ENCODE results near the gene NT5C.

The NT5C gene

DNA sequence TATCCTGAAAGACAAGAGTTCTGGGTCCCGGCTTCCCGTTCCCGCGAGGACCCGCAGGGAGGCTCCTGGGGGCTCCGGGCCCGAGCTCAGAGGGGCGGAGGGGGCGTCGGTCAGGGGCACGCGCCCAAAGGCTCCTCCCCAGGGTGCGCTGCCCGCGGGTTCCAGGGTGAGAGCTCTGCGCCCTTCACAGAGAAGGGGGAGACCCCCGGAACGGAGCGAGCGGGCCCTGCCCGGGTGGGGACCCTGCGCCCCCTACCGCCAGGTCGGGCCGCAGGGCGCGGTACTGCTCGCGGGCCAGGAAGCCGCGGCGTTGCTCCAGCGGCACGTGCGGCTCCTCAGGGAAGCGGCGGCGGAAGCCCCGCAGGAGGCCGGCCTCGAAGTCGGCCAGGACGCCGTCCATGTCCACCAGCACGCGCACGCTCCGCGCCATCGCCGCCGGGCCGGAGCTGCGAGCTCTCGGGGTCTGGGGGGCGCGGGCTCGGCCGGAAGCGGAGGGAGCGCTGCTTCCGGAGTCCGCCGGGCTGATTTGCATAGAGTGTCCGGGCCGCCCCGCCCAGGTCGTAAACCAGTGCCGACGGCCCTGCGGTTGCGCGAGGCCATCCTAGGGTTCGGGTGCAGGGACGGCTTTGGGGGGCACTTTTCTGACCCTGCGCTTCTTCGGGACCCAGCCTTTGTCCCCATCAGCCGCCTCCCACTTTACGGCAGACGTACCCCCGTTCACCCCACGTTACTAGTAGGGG lies at the start of gene NT5C:
TSS of gene NT5C (minus strand) at position 465 of the 740 bp plus-strand sequence. CDS start at position 430, 35 bp downstream.
- TF ChIP-seq, protein P1, sequence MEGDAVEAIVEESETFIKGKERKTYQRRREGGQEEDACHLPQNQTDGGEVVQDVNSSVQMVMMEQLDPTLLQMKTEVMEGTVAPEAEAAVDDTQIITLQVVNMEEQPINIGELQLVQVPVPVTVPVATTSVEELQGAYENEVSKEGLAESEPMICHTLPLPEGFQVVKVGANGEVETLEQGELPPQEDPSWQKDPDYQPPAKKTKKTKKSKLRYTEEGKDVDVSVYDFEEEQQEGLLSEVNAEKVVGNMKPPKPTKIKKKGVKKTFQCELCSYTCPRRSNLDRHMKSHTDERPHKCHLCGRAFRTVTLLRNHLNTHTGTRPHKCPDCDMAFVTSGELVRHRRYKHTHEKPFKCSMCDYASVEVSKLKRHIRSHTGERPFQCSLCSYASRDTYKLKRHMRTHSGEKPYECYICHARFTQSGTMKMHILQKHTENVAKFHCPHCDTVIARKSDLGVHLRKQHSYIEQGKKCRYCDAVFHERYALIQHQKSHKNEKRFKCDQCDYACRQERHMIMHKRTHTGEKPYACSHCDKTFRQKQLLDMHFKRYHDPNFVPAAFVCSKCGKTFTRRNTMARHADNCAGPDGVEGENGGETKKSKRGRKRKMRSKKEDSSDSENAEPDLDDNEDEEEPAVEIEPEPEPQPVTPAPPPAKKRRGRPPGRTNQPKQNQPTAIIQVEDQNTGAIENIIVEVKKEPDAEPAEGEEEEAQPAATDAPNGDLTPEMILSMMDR (IDR thresholded peaks at IDR 0.05; ENCODE audit: low read length), result peak; percentile 61
- no peak for TF ChIP-seq EZH2 (optimal IDR thresholded peaks at IDR 0.05; ENCODE audit: low read depth, low read length)
- H3K4me1 ChIP-seq (ENCODE audit: low read length), result no peaks in the 10 kb centered on the region
- no peaks in the 10 kb centered on the region for H3K27me3 ChIP-seq (replicated peaks; ENCODE audit: insufficient read depth, low read length)
- peaks cover 6% of the 10 kb centered on the region; the same call in 1 of the 2 replicates for H3F3A ChIP-seq (ENCODE audit: insufficient read depth, low read length)
- peak within 1 kb of the TSS; percentile 86 for H2AFZ ChIP-seq (ENCODE audit: low read length)
- peak within 1 kb of the TSS; percentile 85 for H3K4me3 ChIP-seq (ENCODE audit: low read length)
- no peaks in the 10 kb centered on the region for H3K9me2 ChIP-seq (replicated peaks; ENCODE audit: insufficient read depth, low read length)
- peak within 1 kb of the TSS; percentile 65 for H3K9ac ChIP-seq (ENCODE audit: low read length)
- no peaks in the 10 kb centered on the region for H3K36me3 ChIP-seq (replicated peaks; ENCODE audit: insufficient read depth, low read length)
- peak within 1 kb of the TSS; percentile 90 for H3K4me2 ChIP-seq (ENCODE audit: low read depth, low read length)
- H3K27ac ChIP-seq (ENCODE audit: low read length), result peak within 1 kb of the TSS; percentile 11; the same call in 1 of the 2 replicates
- peaks cover 6% of the 10 kb centered on the region; the same call in 1 of the 2 replicates for H3K79me2 ChIP-seq (ENCODE audit: low read length)
- H3K9me3 ChIP-seq (replicated peaks; ENCODE audit: insufficient read depth, low read length), result no peaks in the 10 kb centered on the region
- no peaks in the 10 kb centered on the region for H4K20me1 ChIP-seq (ENCODE audit: insufficient read depth, low read length)
- DNase-seq, result peak; percentile 85

DNA sequence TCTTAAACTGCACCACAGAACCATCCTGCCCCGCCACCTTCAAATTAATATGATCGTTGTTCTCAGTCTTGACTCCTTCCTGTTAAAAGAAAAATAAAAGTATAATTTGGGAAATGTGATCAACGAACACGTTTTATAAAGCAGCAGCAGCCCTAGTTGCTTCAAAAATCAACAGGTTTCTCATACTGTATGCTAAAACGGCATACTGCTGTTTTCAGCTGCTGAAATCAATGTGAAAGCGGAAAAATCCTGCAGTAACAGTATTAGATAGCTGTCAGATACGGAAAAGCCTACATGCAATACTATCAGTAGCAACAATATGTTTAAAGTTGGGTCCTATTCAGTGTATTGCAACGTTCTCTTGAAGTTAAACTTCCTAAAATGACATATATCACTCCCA lies 49.6 kb upstream of the NT5C start:
- Histone ChIP-seq H3K9me2 (replicated peaks; ENCODE audit: insufficient read depth, low read length) (no peaks in the 10 kb centered on the region), H3K27ac (ENCODE audit: low read length) (no peak overlapping the region; the same call in 1 of the 2 replicates), H3K9me3 (replicated peaks; ENCODE audit: insufficient read depth, low read length) (no peaks in the 10 kb centered on the region), H2AFZ (ENCODE audit: low read length) (no peak overlapping the region), H3K4me1 (ENCODE audit: low read length) (peaks cover 8% of the 10 kb centered on the region; the same call in 1 of the 2 replicates), H4K20me1 (ENCODE audit: insufficient read depth, low read length) (peaks cover 6% of the 10 kb centered on the region; the same call in 1 of the 2 replicates), H3K36me3 (replicated peaks; ENCODE audit: insufficient read depth, low read length) (peaks cover 11% of the 10 kb centered on the region), H3F3A (ENCODE audit: insufficient read depth, low read length) (peaks cover 15% of the 10 kb centered on the region; the same call in 1 of the 2 replicates), H3K27me3 (replicated peaks; ENCODE audit: insufficient read depth, low read length) (no peaks in the 10 kb centered on the region), H3K4me2 (ENCODE audit: low read depth, low read length) (peak overlapping the region; percentile 92), H3K9ac (ENCODE audit: low read length) (peak overlapping the region; percentile 86), H3K4me3 (ENCODE audit: low read length) (peak overlapping the region; percentile 85), H3K79me2 (ENCODE audit: low read length) (peaks cover 62% of the 10 kb centered on the region)
- DNase-seq, result no peak
- TF ChIP-seq EZH2phosphoT487 (IDR thresholded peaks at IDR 0.05; ENCODE audit: low read length), result no peak
- TF ChIP-seq, protein P1 (IDR thresholded peaks at IDR 0.05; ENCODE audit: low read length), result no peak
- no peak for TF ChIP-seq EZH2 (optimal IDR thresholded peaks at IDR 0.05; ENCODE audit: low read depth, low read length)

DNA sequence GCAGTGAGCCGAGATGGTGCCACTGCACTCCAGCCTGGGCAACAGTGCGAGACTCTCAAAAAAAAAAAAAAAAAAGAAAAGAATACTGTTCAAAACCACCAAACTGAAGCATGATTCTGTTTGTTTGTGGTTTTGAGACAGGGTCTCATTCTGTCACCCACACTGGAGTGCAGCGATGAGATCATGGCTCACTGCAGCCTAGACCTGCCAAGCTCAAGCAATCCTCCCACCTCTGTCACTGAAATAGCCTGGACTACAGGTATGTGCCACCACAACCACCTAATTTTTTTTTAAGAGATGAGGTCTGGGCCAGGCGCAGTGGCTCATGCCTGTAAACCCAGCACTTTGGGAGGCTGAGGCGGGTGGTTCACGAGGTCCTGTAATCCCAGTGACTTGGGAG lies 46.9 kb upstream of the NT5C start:
- no peak overlapping the region for H3K27ac ChIP-seq (ENCODE audit: low read length)
- TF ChIP-seq EZH2phosphoT487 (IDR thresholded peaks at IDR 0.05; ENCODE audit: low read length), result no peak
- H3K79me2 ChIP-seq (ENCODE audit: low read length), result peaks cover 88% of the 10 kb centered on the region
- DNase-seq, result no peak
- peaks cover 6% of the 10 kb centered on the region; the same call in 1 of the 2 replicates for H4K20me1 ChIP-seq (ENCODE audit: insufficient read depth, low read length)
- no peaks in the 10 kb centered on the region for H3K9me2 ChIP-seq (replicated peaks; ENCODE audit: insufficient read depth, low read length)
- peaks cover 6% of the 10 kb centered on the region; the same call in 1 of the 2 replicates for H3K4me1 ChIP-seq (ENCODE audit: low read length)
- H3K36me3 ChIP-seq (replicated peaks; ENCODE audit: insufficient read depth, low read length), result peaks cover 18% of the 10 kb centered on the region
- H3K27me3 ChIP-seq (replicated peaks; ENCODE audit: insufficient read depth, low read length), result no peaks in the 10 kb centered on the region
- H3K9me3 ChIP-seq (replicated peaks; ENCODE audit: insufficient read depth, low read length), result no peaks in the 10 kb centered on the region
- H3K4me3 ChIP-seq (ENCODE audit: low read length), result no peak overlapping the region
- H3K4me2 ChIP-seq (ENCODE audit: low read depth, low read length), result no peak overlapping the region
- H3F3A ChIP-seq (ENCODE audit: insufficient read depth, low read length), result peaks cover 28% of the 10 kb centered on the region
- H2AFZ ChIP-seq (ENCODE audit: low read length), result no peak overlapping the region
- no peak overlapping the region for H3K9ac ChIP-seq (ENCODE audit: low read length)

DNA sequence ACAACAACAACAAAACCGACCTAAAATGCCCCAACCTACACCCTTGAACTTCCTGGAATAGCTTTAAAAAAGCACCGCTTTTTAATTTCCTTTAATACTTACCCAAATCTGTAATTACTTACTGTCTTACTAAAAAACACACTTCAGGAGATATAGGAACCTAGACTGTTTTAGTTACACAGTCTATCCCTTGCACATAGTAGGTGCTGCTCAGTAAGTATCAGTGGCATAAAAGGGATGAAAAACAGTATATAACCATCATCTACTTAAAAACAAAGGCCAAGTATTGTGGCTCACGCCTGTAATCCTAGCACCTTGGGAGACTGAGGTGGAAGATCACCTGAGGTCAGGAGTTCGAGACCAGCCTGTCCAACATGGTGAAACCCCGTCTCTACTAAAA lies 45.1 kb upstream of the NT5C start:
- Histone ChIP-seq H3F3A (ENCODE audit: insufficient read depth, low read length) (peaks cover 20% of the 10 kb centered on the region), H3K36me3 (replicated peaks; ENCODE audit: insufficient read depth, low read length) (peaks cover 18% of the 10 kb centered on the region), H3K9ac (ENCODE audit: low read length) (no peak overlapping the region), H3K27ac (ENCODE audit: low read length) (no peak overlapping the region), H3K79me2 (ENCODE audit: low read length) (peaks cover 97% of the 10 kb centered on the region), H3K4me3 (ENCODE audit: low read length) (no peak overlapping the region), H3K4me2 (ENCODE audit: low read depth, low read length) (no peak overlapping the region), H4K20me1 (ENCODE audit: insufficient read depth, low read length) (peaks cover 7% of the 10 kb centered on the region; the same call in 1 of the 2 replicates), H3K9me3 (replicated peaks; ENCODE audit: insufficient read depth, low read length) (no peaks in the 10 kb centered on the region), H3K4me1 (ENCODE audit: low read length) (0 out of 2 replicates have a peak, but pooled peaks cover 2% of the 10 kb centered on the region), H3K27me3 (replicated peaks; ENCODE audit: insufficient read depth, low read length) (no peaks in the 10 kb centered on the region), H2AFZ (ENCODE audit: low read length) (no peak overlapping the region), H3K9me2 (replicated peaks; ENCODE audit: insufficient read depth, low read length) (no peaks in the 10 kb centered on the region)
- DNase-seq, result no peak
- no peak for TF ChIP-seq EZH2 (optimal IDR thresholded peaks at IDR 0.05; ENCODE audit: low read depth, low read length)
- TF ChIP-seq, protein P1 (IDR thresholded peaks at IDR 0.05; ENCODE audit: low read length), result no peak
- no peak for TF ChIP-seq EZH2phosphoT487 (IDR thresholded peaks at IDR 0.05; ENCODE audit: low read length)

All from MM.1S (cell line).